GM19193 (cell line): Measurements from ENCODE around the gene PLA2G2F.

Source experiments
- POLR2A ChIP-seq: IDR thresholded peaks from 4 replicates; pipeline ENCODE4 v1.6.1; 2011; ENCODE audit not compliant: insufficient read depth, insufficient read length; ENCODE audit errors: extremely low read depth

PLA2G2F gene

DNA sequence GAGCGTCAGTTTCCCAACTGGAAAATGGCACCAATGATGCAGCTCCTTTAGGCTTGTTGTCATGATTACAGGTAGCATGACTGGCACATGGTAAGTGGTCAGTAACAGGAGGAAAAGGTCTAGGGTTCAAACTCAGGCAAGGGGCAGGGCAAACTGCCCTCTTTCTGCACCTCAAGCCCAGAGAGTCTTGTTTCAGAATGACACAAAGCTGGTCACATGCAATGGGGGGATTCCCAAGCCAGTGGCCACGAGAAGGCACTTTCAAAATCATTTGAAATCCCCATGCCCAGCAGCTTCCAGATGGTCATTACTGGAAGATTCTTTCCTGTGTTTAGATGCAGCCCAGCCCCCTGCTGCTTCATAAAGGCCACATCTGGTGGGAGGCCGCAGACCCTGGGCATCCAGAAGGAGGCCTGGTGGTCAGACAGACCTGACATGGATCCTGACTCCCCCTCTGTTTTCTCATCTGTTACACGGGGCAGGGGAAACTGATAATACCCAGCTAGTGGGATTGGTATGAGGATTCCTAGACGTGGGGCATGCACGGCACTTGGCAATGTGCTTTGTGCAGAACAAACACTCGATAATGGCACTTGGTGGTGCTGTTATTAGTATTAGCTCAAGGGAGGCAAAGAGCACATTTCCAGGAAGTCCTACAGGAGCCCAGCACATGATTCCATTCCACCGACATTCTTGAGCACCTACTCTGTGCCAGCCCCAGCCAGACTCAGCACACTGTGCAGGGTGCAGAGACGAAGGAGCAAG is 12.9 kb upstream of the PLA2G2F start:
- no peak for TF ChIP-seq POLR2A

GRCh38 chr1:20126806-20127440 is 12.2 kb upstream of the PLA2G2F start:
- no peak for TF ChIP-seq POLR2A

DNA sequence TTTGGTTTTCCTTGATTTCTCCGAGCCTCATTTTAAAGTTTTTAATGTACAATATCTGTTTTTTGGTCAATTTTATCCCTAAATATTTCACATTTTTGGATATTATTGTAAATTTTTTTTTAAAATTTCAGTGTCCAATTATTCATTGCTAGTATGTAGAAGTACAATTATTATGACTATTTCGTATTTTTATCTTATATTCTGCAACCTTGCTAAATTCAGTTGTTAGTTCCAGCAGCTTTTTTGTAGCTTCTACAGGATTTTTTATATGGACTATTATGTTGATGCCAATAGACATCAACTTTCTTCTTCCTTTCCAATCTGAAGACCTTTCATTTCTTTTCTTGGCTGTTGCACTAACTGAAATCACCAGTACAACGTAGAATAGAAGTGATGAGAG is 4.1 kb upstream of the PLA2G2F start:
- TF ChIP-seq POLR2A: no peak

GRCh38 chr1:20136249-20136648 is 2.9 kb upstream of the PLA2G2F start:
- no peak for TF ChIP-seq POLR2A

- TF ChIP-seq POLR2A: no peak
These were observed 2.1 kb upstream of the PLA2G2F start for GRCh38 chr1:20137055-20137454.

DNA sequence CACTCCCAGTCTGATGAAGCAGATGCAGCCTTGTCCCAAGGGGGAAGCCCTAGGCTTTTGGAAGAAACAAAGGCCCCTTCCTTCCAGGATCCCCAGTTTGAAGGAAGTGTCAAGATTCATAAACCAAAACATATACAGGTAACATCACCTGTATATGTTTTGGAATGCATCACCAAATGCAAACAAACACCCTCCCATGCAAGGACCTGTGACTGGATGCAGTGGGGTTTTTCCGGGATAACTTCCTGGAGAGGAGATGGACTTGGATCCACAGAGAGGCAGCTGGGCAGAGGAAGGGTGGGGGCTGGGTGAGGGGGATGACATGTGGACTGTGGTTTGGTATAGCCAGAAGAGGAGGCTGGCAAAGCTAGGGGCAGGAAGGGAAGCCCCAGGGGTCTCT is 1.5 kb upstream of the PLA2G2F start:
- no peak for TF ChIP-seq POLR2A

DNA sequence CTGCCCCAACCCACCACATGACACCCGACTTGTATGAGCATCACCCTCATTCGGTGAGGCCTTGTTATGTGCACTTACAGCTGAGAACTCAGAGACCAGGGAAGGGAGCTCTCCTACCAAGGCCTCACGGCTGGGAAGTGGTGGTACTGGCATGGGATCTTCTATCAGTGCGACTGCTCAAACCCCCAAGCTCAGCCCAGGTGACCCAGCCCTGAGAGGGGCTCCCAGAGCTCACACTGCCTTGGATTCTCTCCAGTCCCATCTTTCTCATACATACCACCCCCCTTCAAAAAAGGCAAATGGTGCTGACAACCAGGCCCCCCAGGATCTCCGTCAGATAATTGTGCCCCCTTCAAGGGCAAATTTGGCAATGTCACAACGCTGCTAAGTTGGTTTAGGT is 777 bp upstream of the PLA2G2F start:
- TF ChIP-seq POLR2A: no peak

DNA sequence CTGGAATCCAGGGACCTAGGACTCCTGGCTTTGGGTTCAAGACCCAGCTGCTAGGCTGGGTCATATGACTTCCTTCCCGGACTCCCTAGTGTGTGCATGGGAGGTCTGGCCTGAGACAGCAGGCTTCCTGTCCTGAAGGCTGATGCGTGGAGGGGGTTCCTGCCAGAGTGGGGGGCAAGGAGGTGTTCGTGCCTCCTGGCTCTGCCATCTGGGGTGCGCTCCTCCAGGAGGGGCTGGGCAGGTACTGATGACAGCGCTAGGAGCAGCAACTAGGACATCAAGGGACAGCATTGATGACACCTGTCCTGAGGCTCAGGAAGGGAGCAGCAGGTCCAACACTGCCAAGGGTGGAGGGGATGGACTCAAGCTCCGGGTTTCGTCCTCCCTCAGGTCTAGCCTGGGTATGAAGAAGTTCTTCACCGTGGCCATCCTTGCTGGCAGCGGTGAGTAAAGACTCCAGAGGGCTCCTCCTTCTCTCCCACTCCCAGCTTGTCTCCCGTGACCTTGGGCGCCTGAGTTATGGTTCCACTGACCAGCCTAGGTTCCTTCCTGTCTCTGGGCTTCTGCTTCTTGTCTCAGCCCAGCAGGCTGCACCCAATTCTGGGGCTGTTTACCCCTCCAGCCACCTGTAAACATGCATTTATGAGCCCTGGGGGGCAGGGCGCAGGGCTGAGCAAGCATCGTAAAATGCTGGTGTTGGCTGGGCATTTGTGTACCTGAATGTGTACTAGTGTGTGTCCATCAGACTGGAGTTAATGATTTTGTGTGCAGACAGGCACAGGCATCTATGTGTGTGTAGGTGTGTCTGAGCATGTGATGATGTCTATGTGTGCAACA is 871 bp downstream of the PLA2G2F start:
- no peak for TF ChIP-seq POLR2A

- no peak for TF ChIP-seq POLR2A
These were observed 1.9 kb downstream of the PLA2G2F start for GRCh38 chr1:20141001-20141400.

DNA sequence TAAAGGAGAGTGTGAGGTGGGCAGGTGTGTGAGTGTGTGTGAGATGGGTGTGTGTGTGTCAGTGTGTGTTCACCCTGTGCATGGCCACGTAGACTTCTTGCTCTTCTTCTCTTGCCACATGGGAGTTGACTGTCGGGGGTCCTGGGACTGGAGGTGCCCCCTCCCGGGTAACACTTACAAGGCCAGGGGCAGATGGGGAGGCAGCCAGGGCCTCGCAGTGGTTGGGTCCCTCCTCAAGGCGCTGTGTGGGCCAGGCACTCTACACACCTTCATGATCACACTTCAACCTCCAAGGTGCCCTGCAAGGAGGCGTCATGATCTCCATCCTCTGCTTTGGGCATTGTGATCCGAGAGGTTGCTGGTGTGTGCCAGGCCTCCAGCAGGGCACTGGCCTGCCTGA is 2.3 kb downstream of the PLA2G2F start:
- no peak for TF ChIP-seq POLR2A

DNA sequence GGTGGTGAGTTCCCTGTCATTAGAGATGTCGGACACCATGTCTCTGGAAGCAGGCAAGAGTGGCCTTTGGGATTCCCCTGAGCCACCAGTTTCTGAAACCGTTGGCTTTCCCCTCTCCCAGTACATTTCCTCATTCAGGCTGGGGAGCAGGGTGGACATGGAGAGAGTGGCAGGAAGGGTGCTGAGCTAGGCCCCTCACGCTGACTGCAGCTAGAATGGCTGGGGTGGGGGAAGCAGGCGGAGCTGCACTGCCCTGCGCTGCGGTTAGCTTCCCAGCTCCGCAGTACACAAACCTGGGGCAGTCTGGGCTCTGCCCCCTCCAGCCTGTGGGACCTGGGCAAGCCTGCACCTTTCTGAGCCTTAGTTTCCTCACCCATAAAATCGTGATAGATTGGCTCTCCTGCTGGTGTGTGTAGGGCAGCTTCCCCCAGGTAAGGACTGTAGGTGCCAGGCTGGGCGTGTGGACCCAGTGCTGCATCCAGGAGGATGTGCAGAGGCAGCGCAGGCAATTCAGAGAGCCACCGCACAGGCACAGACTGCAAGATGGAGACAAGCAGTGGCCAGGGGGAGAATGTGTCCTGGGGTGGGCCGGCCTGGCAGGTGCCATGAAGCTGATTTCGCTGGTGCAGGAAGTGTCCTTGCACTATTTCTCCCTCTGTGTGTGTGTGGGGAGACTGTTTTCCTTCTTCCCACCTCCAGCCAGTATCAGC is 3.0 kb downstream of the PLA2G2F start:
- TF ChIP-seq POLR2A: no peak

- no peak for TF ChIP-seq POLR2A
These were observed 4.2 kb downstream of the PLA2G2F start for GRCh38 chr1:20143318-20143717.

DNA sequence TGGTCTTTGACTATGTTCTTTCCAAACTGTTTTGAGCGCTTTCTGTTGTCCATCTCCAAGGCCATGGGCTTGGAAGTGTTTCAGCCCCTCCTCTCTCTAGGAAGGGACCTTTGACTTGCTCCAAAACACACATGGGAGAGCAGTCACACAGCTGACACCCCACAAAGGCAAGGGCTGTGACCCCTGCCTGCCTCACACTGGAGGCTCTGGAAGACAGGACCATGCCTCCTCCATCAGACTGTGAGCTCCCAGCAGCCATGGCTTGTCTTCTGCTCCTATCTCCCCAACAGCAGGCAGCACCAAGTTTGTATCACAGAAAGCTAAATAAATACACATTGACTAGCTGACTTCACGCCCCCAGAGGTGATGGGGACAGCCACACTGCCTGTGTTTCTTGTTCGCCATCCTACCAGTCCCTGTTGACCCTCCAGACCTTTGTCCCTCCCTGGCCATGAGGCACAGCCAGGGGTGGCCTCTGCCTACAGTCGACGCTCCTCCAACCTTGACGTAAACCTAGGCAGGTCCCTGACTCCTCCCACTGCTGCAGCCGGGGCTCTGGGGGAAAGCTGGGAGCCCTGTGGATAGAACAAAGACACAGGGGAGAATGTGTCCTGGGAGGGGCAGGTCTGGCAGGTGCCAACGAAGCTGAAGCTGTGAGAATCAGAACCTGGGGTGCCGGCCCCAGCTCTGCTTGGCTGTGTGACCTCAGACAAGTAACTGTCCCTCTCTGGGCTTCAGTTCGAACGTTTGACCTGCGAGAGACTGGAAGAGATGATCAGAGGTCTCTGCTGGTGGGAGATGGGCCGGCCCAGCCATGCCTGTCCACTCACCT is 4.8 kb downstream of the PLA2G2F start:
- TF ChIP-seq POLR2A: no peak
